Measurements from ENCODE around the gene TTC33.

Gene TTC33

GRCh38 chr5:40738502-40738901 lies 17.3 kb downstream of the TTC33 start:
- peaks cover 24% of the 10 kb centered on the region; the same call in 1 of the 2 replicates for H3K36me3 ChIP-seq (ENCODE audit: insufficient read depth, low read length)
- H3K4me2 ChIP-seq (ENCODE audit: low read depth, low read length, poor library complexity, severe bottlenecking), result no peak overlapping the region

DNA sequence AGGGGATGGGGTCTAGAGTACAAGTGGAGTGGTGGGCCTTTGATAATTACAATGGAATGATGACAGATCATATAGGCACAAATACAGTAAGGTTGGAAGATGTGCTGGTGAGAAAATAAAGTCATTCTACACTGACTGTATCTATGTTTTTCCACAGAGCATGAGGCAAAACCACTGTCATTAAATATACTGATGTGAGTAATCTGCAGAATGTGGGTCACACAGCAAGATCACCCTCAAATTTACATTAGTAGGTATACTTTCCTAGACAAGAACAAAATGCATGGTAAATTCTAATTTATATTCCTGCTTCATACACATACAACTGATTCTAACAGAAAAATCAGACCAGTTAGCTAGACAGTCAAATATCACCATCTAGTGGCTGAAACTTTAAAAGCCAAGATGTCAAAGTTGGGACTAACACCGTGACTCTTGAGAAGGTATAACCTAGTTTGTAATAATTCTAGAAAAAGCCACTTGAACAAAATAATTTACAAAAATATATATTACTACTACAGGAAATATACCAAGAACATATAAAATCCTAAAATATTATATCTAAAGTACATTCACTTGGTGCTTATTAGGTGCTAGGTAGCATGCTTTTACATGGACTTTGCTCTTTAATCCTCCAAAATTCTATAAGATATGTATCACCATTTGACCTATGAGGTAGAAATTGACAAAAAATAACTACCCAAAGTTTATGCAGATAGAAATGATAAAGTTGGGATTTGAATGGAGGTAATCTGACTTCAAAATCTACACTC lies 19.5 kb downstream of the TTC33 start:
- TF ChIP-seq EZH2phosphoT487 (IDR thresholded peaks at IDR 0.05; ENCODE audit: borderline replicate concordance) (no peak), CTCF (conservative IDR thresholded peaks at IDR 0.05; ENCODE audit: low read length) (peak; percentile 88)
- H3K9ac ChIP-seq (ENCODE audit: low read depth, low read length, poor library complexity, severe bottlenecking), result no peak overlapping the region
- peaks cover 37% of the 10 kb centered on the region for H3K4me1 ChIP-seq (ENCODE audit: insufficient read depth, low read length, poor library complexity, severe bottlenecking)
- H4K20me1 ChIP-seq (ENCODE audit: insufficient read depth, low read length, poor library complexity, severe bottlenecking), result no peaks in the 10 kb centered on the region
- H3K36me3 ChIP-seq (ENCODE audit: insufficient read depth, low read length), result peaks cover 20% of the 10 kb centered on the region; the same call in 1 of the 2 replicates
- H3K79me2 ChIP-seq (ENCODE audit: insufficient read depth, low read length), result 0 out of 2 replicates have a peak, but pooled peaks cover 6% of the 10 kb centered on the region
- H3K4me2 ChIP-seq (ENCODE audit: low read depth, low read length, poor library complexity, severe bottlenecking), result no peak overlapping the region
- H3K27me3 ChIP-seq (ENCODE audit: insufficient read depth, low read length, poor library complexity, severe bottlenecking), result no peaks in the 10 kb centered on the region
- H3K9me2 ChIP-seq (replicated peaks; ENCODE audit: low read depth, low read length), result no peaks in the 10 kb centered on the region
- no peaks in the 10 kb centered on the region for H3F3A ChIP-seq (ENCODE audit: low read depth)
- no peak overlapping the region for H2AFZ ChIP-seq (ENCODE audit: low read length)
- peaks cover 11% of the 10 kb centered on the region; the same call in 1 of the 2 replicates for H3K9me3 ChIP-seq (ENCODE audit: insufficient read depth, low read depth, low read length)
- H3K4me3 ChIP-seq (ENCODE audit: low read length, poor library complexity, severe bottlenecking), result no peak overlapping the region

More at GRCh38 chr5:40738502-40738901, 17.3 kb downstream of the TTC33 start:
- Histone ChIP-seq H3K27me3 (ENCODE audit: insufficient read depth, low read length, poor library complexity, severe bottlenecking) (no peaks in the 10 kb centered on the region), H2AFZ (ENCODE audit: low read length) (no peak overlapping the region), H4K20me1 (ENCODE audit: insufficient read depth, low read length, poor library complexity, severe bottlenecking) (peaks cover 2% of the 10 kb centered on the region), H3K9me2 (replicated peaks; ENCODE audit: low read depth, low read length) (no peaks in the 10 kb centered on the region), H3K9ac (ENCODE audit: low read depth, low read length, poor library complexity, severe bottlenecking) (no peak overlapping the region), H3K4me3 (ENCODE audit: low read length, poor library complexity, severe bottlenecking) (no peak overlapping the region), H3K9me3 (ENCODE audit: insufficient read depth, low read depth, low read length) (peaks cover 11% of the 10 kb centered on the region; the same call in 1 of the 2 replicates), H3K79me2 (ENCODE audit: insufficient read depth, low read length) (peaks cover 11% of the 10 kb centered on the region; the same call in 1 of the 2 replicates), H3K4me1 (ENCODE audit: insufficient read depth, low read length, poor library complexity, severe bottlenecking) (peaks cover 27% of the 10 kb centered on the region), H3F3A (ENCODE audit: low read depth) (no peaks in the 10 kb centered on the region)
- TF ChIP-seq EZH2phosphoT487 (IDR thresholded peaks at IDR 0.05; ENCODE audit: borderline replicate concordance) (no peak), CTCF (conservative IDR thresholded peaks at IDR 0.05; ENCODE audit: low read length) (no peak)

DNA sequence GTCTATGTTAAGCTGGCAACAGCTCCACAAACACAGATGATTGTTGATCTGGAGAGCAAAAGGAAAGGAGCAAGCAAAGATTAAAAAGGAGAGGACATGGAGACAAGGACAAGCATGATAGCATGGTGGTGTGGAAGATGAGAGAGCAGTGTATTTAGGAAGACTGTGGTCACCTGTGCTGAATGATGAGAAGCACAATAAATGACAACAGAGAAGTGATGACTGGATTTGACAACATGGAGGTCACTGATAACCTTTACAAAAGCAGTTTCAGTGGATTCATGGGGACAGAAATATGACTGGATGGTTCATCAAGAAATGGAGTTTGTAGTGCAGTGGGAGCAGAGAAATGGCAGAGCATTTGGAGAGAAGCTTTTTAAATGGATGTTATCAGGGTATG lies 20.2 kb downstream of the TTC33 start:
- Histone ChIP-seq H3K4me2 (ENCODE audit: low read depth, low read length, poor library complexity, severe bottlenecking) (peak overlapping the region; percentile 42), H3K79me2 (ENCODE audit: insufficient read depth, low read length) (0 out of 2 replicates have a peak, but pooled peaks cover 6% of the 10 kb centered on the region)
- TF ChIP-seq CTCF (conservative IDR thresholded peaks at IDR 0.05; ENCODE audit: low read length) (no peak), EZH2phosphoT487 (IDR thresholded peaks at IDR 0.05; ENCODE audit: borderline replicate concordance) (no peak)

More for the DNA sequence above, 20.2 kb downstream of the TTC33 start:
- Histone ChIP-seq H3F3A (ENCODE audit: low read depth) (no peaks in the 10 kb centered on the region), H3K4me3 (ENCODE audit: low read length, poor library complexity, severe bottlenecking) (no peak overlapping the region), H3K27me3 (ENCODE audit: insufficient read depth, low read length, poor library complexity, severe bottlenecking) (no peaks in the 10 kb centered on the region), H3K36me3 (ENCODE audit: insufficient read depth, low read length) (peaks cover 14% of the 10 kb centered on the region; the same call in 1 of the 2 replicates), H3K9me3 (ENCODE audit: insufficient read depth, low read depth, low read length) (peaks cover 10% of the 10 kb centered on the region; the same call in 1 of the 2 replicates), H4K20me1 (ENCODE audit: insufficient read depth, low read length, poor library complexity, severe bottlenecking) (no peaks in the 10 kb centered on the region), H3K9ac (ENCODE audit: low read depth, low read length, poor library complexity, severe bottlenecking) (peak overlapping the region; percentile 11), H3K4me1 (ENCODE audit: insufficient read depth, low read length, poor library complexity, severe bottlenecking) (peaks cover 37% of the 10 kb centered on the region), H2AFZ (ENCODE audit: low read length) (no peak overlapping the region), H3K9me2 (replicated peaks; ENCODE audit: low read depth, low read length) (no peaks in the 10 kb centered on the region)
